Left ventricle myocardium inferior (tissue), 1 donor: ENCODE results near the gene PPP1R12A. TPM values are rescaled to one million over a fixed set of nuclear protein-coding genes. Genes with fewer than 3 reads are reported as not detected.

Experiments
- DNase-seq: peaks from one replicate; pipeline ENCODE4 v3.0.0-alpha.2; 2020
- H3K27ac ChIP-seq: fragments of 200-600 bp; replicated peaks from 2 replicates; pipeline ENCODE4 v1.8.0; 2021
- H3K27me3 ChIP-seq: fragments of 200-600 bp; 2 replicates; pipeline ENCODE4 v1.8.0; 2021; ENCODE audit warnings: low read depth
- H3K36me3 ChIP-seq: fragments of 200-600 bp; 2 replicates; pipeline ENCODE4 v1.8.0; 2021
- H3K4me1 ChIP-seq: fragments of 200-600 bp; 2 replicates; pipeline ENCODE4 v1.8.0; 2021
- H3K4me3 ChIP-seq: fragments of 200-600 bp; 2 replicates; pipeline ENCODE4 v1.8.0; 2021; ENCODE audit warnings: mild to moderate bottlenecking, moderate library complexity
- H3K9me3 ChIP-seq: fragments of 200-600 bp; replicated peaks from 2 replicates; pipeline ENCODE4 v1.8.0; 2021
- CTCF ChIP-seq: fragments of 200-600 bp; IDR thresholded peaks from 2 replicates; pipeline ENCODE4 v1.8.0; 2021; ENCODE audit warnings: antibody characterized with exemption, mild to moderate bottlenecking, borderline replicate concordance
- intact Hi-C: fragments of 100-400 bp; cut with micrococcal nuclease; formaldehyde crosslinking; loops from one replicate; pipeline ENCODE4 v1.11.0; 2022
- total RNA-seq: library from RNA; stranded (reverse); fragmentation: NEBNext Ultra II Directional; extraction: Animal tissue kit (Norgen Biotek cat#: 25700); gene quantifications from one replicate; pipeline ENCODE4 v1.2.1, GENCODE V29; 2021
- donor health status: DM: no; HTN: yes; CAD: no; lungs with severe emphysema.

Gene PPP1R12A
- total RNA-seq, 1 donor from 2014 or later, result 42.8 TPM

GRCh38 chr12:79933532-79934264, 1.2 kb downstream of the PPP1R12A start:
- Histone ChIP-seq H3K4me1 (peaks cover 75% of the 10 kb centered on the region), H3K36me3 (no peaks in the 10 kb centered on the region)

GRCh38 chr12:79933043-79933442, 1.9 kb downstream of the PPP1R12A start:
- no peaks in the 10 kb centered on the region for H3K27me3 ChIP-seq
- H3K4me1 ChIP-seq, result peaks cover 82% of the 10 kb centered on the region
- H3K36me3 ChIP-seq, result no peaks in the 10 kb centered on the region
- H3K27ac ChIP-seq, result peak overlapping the region; percentile 96
- intact Hi-C loops, result loop anchor here (10.0 kb wide), 2 partner anchors 118 to 252 kb away; no protein-coding TSS in a partner anchor
- H3K9me3 ChIP-seq, result no peaks in the 10 kb centered on the region
- no peak for TF ChIP-seq CTCF
- DNase-seq, result no peak
- peak overlapping the region; percentile 92 for H3K4me3 ChIP-seq

More at GRCh38 chr12:79933532-79934264, 1.2 kb downstream of the PPP1R12A start:
- no peak for TF ChIP-seq CTCF
- Histone ChIP-seq H3K27ac (peak overlapping the region; percentile 96), H3K4me3 (peak overlapping the region; percentile 92), H3K9me3 (no peaks in the 10 kb centered on the region), H3K27me3 (no peaks in the 10 kb centered on the region)
- intact Hi-C loops, result loop anchor here (10.0 kb wide), 2 partner anchors 119 to 251 kb away; no protein-coding TSS in a partner anchor
- no peak for DNase-seq

GRCh38 chr12:79932357-79932756, 2.5 kb downstream of the PPP1R12A start:
- H3K4me3 ChIP-seq, result peak overlapping the region; percentile 92
- DNase-seq, result no peak
- no peaks in the 10 kb centered on the region for H3K27me3 ChIP-seq
- H3K36me3 ChIP-seq, result no peaks in the 10 kb centered on the region
- H3K27ac ChIP-seq, result peak overlapping the region; percentile 96
- no peak for TF ChIP-seq CTCF
- peaks cover 83% of the 10 kb centered on the region for H3K4me1 ChIP-seq
- no peaks in the 10 kb centered on the region for H3K9me3 ChIP-seq
- intact Hi-C loops, result loop anchor here (10.0 kb wide), 2 partner anchors 118 to 252 kb away; no protein-coding TSS in a partner anchor

- no peaks in the 10 kb centered on the region for H3K9me3 ChIP-seq
- intact Hi-C loops, result no loop called here
- no peaks in the 10 kb centered on the region for H3K27me3 ChIP-seq
- no peaks in the 10 kb centered on the region for H3K36me3 ChIP-seq
- H3K4me3 ChIP-seq, result no peak overlapping the region
- DNase-seq, result no peak
- H3K27ac ChIP-seq, result no peak overlapping the region
- TF ChIP-seq CTCF, result no peak
- H3K4me1 ChIP-seq, result peaks cover 83% of the 10 kb centered on the region
These were observed 5.8 kb downstream of the PPP1R12A start for GRCh38 chr12:79929065-79929464.

- intact Hi-C loops, result no loop called here
These were observed 7.0 kb downstream of the PPP1R12A start for GRCh38 chr12:79927772-79928474.

More at GRCh38 chr12:79927772-79928474, 7.0 kb downstream of the PPP1R12A start:
- Histone ChIP-seq H3K4me3 (no peak overlapping the region), H3K27ac (no peak overlapping the region), H3K36me3 (no peaks in the 10 kb centered on the region), H3K9me3 (no peaks in the 10 kb centered on the region), H3K4me1 (peaks cover 76% of the 10 kb centered on the region), H3K27me3 (no peaks in the 10 kb centered on the region)
- DNase-seq, result no peak
- TF ChIP-seq CTCF, result no peak
